HUES64 (cell line): ENCODE results near the gene SLC25A11.

Source experiments
- H3K27ac ChIP-seq: 2 replicates; pipeline ENCODE4 v1.7.0; 2013; ENCODE audit warnings: low read depth, low read length, inconsistent platforms
- H3K27me3 ChIP-seq: 2 replicates; pipeline ENCODE4 v1.6.1; 2013; ENCODE audit warnings: mild to moderate bottlenecking, low read length; ENCODE audit not compliant: insufficient read depth
- H3K36me3 ChIP-seq: 2 replicates; pipeline ENCODE4 v1.6.1; 2013; ENCODE audit warnings: mild to moderate bottlenecking, low read length; ENCODE audit not compliant: insufficient read depth
- H3K4me1 ChIP-seq: 2 replicates; pipeline ENCODE4 v1.6.1; 2013; ENCODE audit warnings: mild to moderate bottlenecking, low read length, moderate library complexity; ENCODE audit not compliant: insufficient read depth
- H3K4me3 ChIP-seq: 2 replicates; pipeline ENCODE4 v1.5.1; 2013; ENCODE audit warnings: mild to moderate bottlenecking, low read length, moderate library complexity
- H3K9ac ChIP-seq: 2 replicates; pipeline ENCODE4 v1.6.1; 2013; ENCODE audit warnings: mild to moderate bottlenecking, low read depth, low read length
- H3K9me3 ChIP-seq: 2 replicates; pipeline ENCODE4 v1.6.1; 2013; ENCODE audit warnings: low read depth, low read length; ENCODE audit not compliant: insufficient read depth
- WGBS: fragments of 150-250, 120-280 bp; methylation state at CpG from one replicate; pipeline ENCODE4 v1.1.7; 2013; ENCODE audit warnings: missing lambda C conversion rate; 5-methylcytosine and 5-hydroxymethylcytosine counted together

SLC25A11 gene

GRCh38 chr17:4960279-4960922 lies 20.6 kb upstream of the SLC25A11 start:
- Histone ChIP-seq H3K27ac (0 out of 2 replicates have a peak overlapping the region, but pooled peaks have one; percentile 9), H3K4me3 (no peak overlapping the region), H3K27me3 (no peaks in the 10 kb centered on the region), H3K9ac (no peak overlapping the region; the same call in 1 of the 2 replicates), H3K36me3 (peaks cover 24% of the 10 kb centered on the region), H3K9me3 (no peaks in the 10 kb centered on the region), H3K4me1 (peaks cover 8% of the 10 kb centered on the region; the same call in 1 of the 2 replicates)
- WGBS, result 74% methylated on average over 9 of the region's 9 CpGs

DNA sequence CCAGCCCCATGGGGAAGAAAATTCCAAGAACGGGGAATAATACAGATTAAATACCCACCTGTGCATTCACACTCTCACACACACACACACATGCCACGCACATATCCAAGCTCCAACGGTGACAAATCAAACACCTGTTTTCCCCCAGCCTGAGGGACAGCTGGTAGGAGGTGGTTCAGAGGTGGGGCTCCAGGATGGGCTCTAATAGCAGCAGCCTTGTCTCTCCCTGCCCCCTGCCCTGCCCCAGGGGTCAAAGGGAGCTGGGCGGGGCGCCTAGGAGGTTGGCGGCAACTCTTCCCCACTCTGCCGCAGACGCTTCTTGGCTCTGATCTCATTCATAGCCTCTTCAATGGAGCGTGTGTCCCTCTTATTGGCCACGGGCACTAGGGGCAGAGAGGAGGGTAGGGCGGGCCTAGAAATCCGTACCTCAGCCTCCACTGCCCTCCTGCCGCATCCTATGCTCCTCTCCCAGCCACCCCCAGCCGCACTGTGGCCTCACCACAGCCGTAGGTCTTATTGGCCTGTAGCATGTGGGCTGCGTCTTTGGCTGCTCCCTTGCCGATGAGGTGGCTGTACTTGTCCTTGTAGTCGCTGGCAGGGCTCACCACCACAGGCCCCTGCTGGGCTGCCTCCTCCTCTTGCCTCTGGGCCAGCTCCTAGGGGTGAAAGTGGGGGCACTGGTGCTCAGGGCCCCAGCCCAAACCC lies 19.6 kb upstream of the SLC25A11 start:
- Histone ChIP-seq H3K9ac (no peak overlapping the region), H3K4me3 (no peak overlapping the region)
- 94% methylated on average over 18 of the region's 18 CpGs for WGBS

GRCh38 chr17:4958102-4958501 lies 18.3 kb upstream of the SLC25A11 start:
- peaks cover 8% of the 10 kb centered on the region; the same call in 1 of the 2 replicates for H3K4me1 ChIP-seq
- WGBS, result 97% methylated on average over 3 of the region's 3 CpGs
- no peak overlapping the region for H3K4me3 ChIP-seq
- H3K36me3 ChIP-seq, result peaks cover 20% of the 10 kb centered on the region
- no peaks in the 10 kb centered on the region for H3K27me3 ChIP-seq
- H3K9ac ChIP-seq, result no peak overlapping the region
- H3K27ac ChIP-seq, result no peak overlapping the region
- H3K9me3 ChIP-seq, result no peaks in the 10 kb centered on the region

More for the DNA sequence above, 19.6 kb upstream of the SLC25A11 start:
- Histone ChIP-seq H3K9me3 (no peaks in the 10 kb centered on the region), H3K4me1 (peaks cover 8% of the 10 kb centered on the region; the same call in 1 of the 2 replicates), H3K27me3 (no peaks in the 10 kb centered on the region), H3K27ac (no peak overlapping the region), H3K36me3 (peaks cover 20% of the 10 kb centered on the region)

GRCh38 chr17:4956493-4957061 lies 16.7 kb upstream of the SLC25A11 start:
- peaks cover 12% of the 10 kb centered on the region for H3K4me1 ChIP-seq
- WGBS, result 81% methylated on average over 10 of the region's 10 CpGs

GRCh38 chr17:4955091-4955490 lies 15.2 kb upstream of the SLC25A11 start:
- H3K27me3 ChIP-seq, result no peaks in the 10 kb centered on the region
- no peak overlapping the region for H3K9ac ChIP-seq
- peaks cover 13% of the 10 kb centered on the region for H3K4me1 ChIP-seq
- WGBS, result 96% methylated on average over 8 of the region's 8 CpGs
- H3K27ac ChIP-seq, result no peak overlapping the region
- no peak overlapping the region for H3K4me3 ChIP-seq
- H3K36me3 ChIP-seq, result peaks cover 12% of the 10 kb centered on the region
- H3K9me3 ChIP-seq, result no peaks in the 10 kb centered on the region

More at GRCh38 chr17:4956493-4957061, 16.7 kb upstream of the SLC25A11 start:
- Histone ChIP-seq H3K9me3 (no peaks in the 10 kb centered on the region), H3K9ac (no peak overlapping the region), H3K36me3 (peaks cover 20% of the 10 kb centered on the region), H3K27me3 (no peaks in the 10 kb centered on the region), H3K27ac (no peak overlapping the region), H3K4me3 (no peak overlapping the region)

- no peaks in the 10 kb centered on the region for H3K9me3 ChIP-seq
- H3K27me3 ChIP-seq, result no peaks in the 10 kb centered on the region
- peaks cover 13% of the 10 kb centered on the region for H3K4me1 ChIP-seq
- 90% methylated on average over 14 of the region's 14 CpGs for WGBS
- H3K9ac ChIP-seq, result no peak overlapping the region
- H3K36me3 ChIP-seq, result no peaks in the 10 kb centered on the region
- no peak overlapping the region for H3K4me3 ChIP-seq
- H3K27ac ChIP-seq, result no peak overlapping the region
Measured at GRCh38 chr17:4953451-4953961, 13.7 kb upstream of the SLC25A11 start.

DNA sequence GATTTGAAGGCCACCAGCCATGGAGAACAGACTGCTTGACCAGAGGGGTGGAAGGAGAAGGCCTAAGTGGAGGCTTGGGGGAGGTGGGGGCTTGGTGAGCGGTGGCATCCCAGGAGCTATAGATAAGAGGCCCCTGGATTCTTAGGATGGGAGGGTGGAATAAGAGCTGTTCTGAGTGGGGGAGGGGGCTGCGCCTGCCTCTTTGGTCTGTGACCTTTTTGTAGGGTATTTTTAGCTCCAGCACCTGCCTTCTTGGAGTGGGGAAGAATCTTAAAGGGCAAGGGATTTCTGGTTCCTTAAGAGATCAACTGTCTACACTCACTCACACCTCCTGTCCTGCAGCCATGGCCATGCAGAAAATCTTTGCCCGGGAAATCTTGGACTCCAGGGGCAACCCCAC lies 11.6 kb upstream of the SLC25A11 start:
- H3K27ac ChIP-seq, result no peak overlapping the region
- H3K4me1 ChIP-seq, result peaks cover 16% of the 10 kb centered on the region
- H3K9me3 ChIP-seq, result no peaks in the 10 kb centered on the region
- H3K27me3 ChIP-seq, result no peaks in the 10 kb centered on the region
- WGBS, result 63% methylated on average over 3 of the region's 3 CpGs
- H3K9ac ChIP-seq, result no peak overlapping the region; the same call in 1 of the 2 replicates
- H3K4me3 ChIP-seq, result peak overlapping the region; percentile 76
- H3K36me3 ChIP-seq, result peaks cover 10% of the 10 kb centered on the region

- WGBS, result 31% methylated on average over 7 of the region's 7 CpGs
- H3K27me3 ChIP-seq, result no peaks in the 10 kb centered on the region
- peaks cover 22% of the 10 kb centered on the region for H3K4me1 ChIP-seq
- peak within 1 kb of the TSS; percentile 100 for H3K27ac ChIP-seq
- peak within 1 kb of the TSS; percentile 90 for H3K9ac ChIP-seq
- H3K9me3 ChIP-seq, result no peaks in the 10 kb centered on the region
- H3K4me3 ChIP-seq, result peak within 1 kb of the TSS; percentile 76
- H3K36me3 ChIP-seq, result peaks cover 17% of the 10 kb centered on the region
Measured at GRCh38 chr17:4950746-4951204, 10.9 kb upstream of the SLC25A11 start, which contains the start of gene ENO3. TSS of gene ENO3 (plus strand) at chr17:4951119. CDS start at chr17:4951830, 711 bp downstream.

DNA sequence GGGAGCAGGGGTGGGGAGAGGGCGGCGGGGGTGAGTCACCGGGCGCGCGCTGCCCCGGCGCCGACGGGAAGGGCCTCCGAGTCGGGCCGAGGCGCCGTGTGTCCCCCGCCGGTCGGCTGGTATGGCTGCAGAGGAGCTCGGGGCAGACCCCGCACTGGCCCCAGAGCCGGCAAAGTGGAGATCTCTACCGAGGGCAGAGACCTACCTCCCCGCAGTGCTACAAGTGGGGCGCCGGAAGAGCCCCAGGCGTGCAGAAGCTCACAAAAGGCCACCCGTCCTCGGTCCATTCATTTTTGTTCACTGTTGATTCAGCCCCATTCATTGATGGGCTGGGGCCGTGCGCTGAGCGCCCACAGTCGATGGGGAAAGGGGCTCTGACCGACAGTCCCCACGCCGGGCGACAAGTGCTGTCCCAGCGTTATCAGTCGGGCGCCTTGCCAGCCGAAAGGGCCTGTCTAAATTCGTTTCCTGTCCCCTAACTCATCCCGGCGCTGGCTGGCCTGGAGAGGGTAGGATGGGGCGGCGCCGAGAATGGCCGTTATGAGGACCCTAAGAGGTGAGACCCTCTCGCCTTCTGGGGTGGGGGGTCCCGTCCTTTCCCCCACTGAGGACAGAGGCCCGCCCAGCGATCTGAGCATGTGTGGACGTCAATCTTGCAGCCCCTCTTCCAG lies 10.4 kb upstream of the SLC25A11 start:
- H3K4me1 ChIP-seq, result peaks cover 27% of the 10 kb centered on the region
- no peaks in the 10 kb centered on the region for H3K9me3 ChIP-seq
- peak overlapping the region; percentile 90 for H3K9ac ChIP-seq
- H3K27ac ChIP-seq, result peak overlapping the region; percentile 100
- H3K36me3 ChIP-seq, result peaks cover 23% of the 10 kb centered on the region
- peak overlapping the region; percentile 76 for H3K4me3 ChIP-seq
- H3K27me3 ChIP-seq, result no peaks in the 10 kb centered on the region
- under 1% methylated on average over 52 of the region's 52 CpGs for WGBS

GRCh38 chr17:4949321-4950074 lies 9.7 kb upstream of the SLC25A11 start:
- under 1% methylated on average over 73 of the region's 75 CpGs for WGBS
- Histone ChIP-seq H3K4me3 (peak overlapping the region; percentile 99), H3K9ac (peak overlapping the region; percentile 99), H3K36me3 (peaks cover 30% of the 10 kb centered on the region), H3K4me1 (peaks cover 32% of the 10 kb centered on the region), H3K9me3 (no peaks in the 10 kb centered on the region), H3K27me3 (no peaks in the 10 kb centered on the region), H3K27ac (peak overlapping the region; percentile 100)
